Activated naive CD8-positive, alpha-beta T cell treated with anti-CD3 and anti-CD28 coated beads, Interleukin-2, amount 50 U/mL, for 16 hours (primary cell): ENCODE data around the gene SMIM22.

Experiments used
- DNase-seq: peaks from one replicate; pipeline ENCODE4 v3.0.0-alpha.2; 2020; ENCODE audit warnings: low read depth, low spot score

Gene SMIM22

DNA sequence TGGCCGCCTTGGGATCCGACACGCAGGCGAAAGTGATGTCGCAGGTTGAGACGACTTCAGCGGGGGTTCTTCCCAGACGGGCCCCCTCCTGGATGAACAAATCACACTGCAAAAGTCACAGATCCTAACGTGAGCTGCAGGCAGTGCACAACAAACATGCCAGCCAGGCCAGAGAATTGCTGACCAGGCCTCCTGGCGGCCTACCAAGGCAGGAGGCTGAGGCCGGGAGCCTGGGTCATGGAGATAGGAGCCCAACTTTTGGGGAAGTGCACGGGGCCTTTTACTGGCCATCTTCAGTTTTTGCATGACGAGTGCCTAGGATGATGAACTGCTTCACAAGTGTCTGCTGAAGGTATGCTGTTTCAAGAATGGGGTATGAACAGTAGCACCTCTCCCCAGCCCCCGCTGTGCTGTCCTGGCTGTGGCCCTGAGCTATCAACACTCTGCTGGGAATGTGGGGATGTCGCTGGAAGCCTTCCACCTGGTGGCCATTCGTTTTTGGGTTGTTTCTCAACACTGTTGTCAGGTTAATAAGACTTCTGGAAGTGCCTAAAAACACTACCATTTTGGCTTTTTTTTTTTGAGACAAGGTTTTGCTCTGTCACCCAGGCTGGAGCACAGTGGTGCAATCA lies 19.5 kb downstream of the SMIM22 start:
- no peak for DNase-seq

DNA sequence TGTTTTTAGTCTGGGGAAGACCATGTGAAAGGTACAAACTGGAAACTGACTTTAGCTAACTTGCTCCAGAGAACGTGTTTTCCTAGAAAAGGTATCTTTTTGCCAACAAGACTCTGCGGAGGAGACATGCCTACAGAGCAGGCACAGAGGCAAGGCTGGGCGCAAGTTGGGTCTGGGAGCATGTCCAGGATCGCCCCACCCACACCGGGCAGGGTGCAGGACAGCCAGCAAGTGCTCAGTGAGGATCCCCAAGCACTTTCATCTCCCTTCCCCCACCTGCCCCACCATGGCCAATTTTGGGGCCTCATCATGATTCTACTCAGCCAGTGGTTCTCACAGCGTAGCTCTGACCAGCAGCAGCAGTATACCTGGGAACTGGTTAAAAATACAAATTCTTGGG lies 25.5 kb downstream of the SMIM22 start:
- DNase-seq: no peak

DNA sequence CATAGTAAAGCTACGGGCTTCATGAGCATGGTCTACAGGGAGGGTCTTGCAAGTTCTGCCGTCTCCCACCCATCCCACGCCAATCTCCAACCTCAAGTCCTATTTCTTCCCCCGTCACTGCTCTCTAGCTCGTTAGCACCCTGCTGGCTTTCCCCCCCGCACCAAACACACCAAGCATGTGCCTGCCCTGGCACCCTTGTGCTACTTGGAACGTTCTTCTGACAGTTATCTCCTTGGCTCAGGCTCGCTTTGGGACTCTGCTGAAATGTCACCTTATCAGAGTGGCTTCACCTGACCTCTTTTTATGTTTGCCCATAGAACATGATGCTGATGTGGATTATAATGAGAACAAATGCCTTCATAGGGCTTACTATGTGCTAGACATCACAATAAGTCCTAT lies 30.0 kb downstream of the SMIM22 start:
- no peak for DNase-seq

DNA sequence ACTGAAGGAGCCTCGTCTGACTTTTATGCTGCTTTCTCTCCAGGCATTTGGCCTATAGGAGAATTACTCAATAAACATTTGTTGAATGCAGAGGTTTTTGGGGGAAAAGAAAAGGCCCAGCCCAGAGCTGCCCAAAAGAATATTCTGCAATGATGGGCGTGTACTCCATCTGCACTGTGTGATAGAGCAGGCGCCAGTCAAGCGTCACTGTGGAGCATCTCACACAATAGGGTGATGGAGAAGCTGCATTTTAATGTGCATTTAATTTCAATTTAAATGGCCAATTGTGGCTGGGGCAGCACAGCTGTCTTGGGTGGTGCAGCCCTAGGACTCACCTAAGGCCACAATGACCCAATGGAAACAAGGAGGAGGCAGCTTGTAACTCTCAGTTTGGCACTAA lies 31.4 kb downstream of the SMIM22 start:
- DNase-seq: no peak

DNA sequence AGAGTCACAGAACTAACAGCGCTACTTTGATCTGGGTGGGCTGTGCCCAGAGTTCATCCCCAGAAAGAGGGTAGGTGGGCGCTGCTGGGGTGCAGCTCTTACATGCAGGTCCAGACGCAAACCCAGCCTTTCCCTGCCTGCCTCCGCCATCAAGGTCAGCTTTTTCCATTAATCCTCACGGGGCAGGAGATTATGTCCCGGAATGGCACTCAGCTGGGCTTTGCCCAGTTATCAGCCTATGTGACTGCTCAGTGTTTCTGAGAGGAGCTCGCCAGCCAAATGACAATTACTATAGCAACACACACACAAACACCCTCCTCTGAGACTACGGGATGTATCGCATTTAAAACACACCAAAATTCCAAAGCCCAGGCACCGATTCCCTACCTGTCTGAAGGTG lies 31.8 kb downstream of the SMIM22 start:
- DNase-seq: no peak

DNA sequence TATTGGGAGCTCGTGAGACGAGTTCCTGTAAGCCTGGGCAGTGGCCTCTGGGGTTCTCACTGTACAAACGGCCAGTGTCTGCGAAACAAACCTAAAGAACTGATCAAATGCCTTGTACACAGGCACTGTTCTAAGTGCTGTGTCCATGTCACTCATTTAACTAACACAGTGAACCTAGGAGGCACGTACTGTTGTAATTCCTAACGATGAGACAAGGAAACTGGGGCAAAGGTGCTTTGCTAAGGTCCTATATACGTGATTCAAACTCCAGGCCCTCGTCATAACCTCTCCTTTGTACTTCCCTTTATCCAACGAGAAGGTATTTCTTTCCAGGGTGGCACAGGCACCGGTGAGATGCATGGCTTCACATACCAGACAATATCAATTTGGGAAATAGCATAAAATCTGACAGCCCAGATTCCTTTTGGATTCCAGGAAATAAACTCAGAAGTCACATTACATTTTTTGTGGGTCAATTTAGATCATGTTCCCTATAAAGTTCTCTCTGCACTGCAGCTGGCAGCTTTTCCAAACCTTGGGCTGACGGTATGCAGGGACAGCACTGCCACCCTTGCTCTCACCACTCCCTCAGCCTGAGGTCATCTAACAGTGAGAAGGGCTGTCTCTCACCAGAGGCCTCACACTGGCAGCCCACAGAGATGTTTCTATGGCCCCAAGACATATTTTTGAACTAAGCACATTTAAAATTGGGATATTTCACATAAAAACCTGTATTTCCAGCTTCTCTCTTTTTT lies 33.6 kb downstream of the SMIM22 start:
- no peak for DNase-seq

DNA sequence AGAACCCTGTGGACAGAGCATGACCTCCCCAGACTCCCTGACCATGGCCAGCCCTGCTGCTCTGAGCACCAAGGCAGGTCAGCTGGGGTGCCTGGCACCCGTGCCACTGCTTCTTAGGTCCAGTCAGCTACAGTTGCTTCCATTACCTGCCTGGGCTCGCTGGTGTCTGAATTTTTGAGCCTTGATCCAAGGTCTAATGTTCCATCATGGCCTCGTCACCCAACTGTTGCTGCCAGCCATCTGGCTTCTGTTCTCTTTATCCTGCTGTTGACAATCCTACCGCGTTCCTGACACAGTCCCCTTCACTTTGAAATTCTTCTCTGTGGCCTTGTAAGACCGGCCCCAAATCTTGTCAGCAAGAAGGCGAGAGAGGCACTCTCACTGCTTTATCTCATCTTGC lies 35.2 kb downstream of the SMIM22 start:
- DNase-seq: no peak

DNA sequence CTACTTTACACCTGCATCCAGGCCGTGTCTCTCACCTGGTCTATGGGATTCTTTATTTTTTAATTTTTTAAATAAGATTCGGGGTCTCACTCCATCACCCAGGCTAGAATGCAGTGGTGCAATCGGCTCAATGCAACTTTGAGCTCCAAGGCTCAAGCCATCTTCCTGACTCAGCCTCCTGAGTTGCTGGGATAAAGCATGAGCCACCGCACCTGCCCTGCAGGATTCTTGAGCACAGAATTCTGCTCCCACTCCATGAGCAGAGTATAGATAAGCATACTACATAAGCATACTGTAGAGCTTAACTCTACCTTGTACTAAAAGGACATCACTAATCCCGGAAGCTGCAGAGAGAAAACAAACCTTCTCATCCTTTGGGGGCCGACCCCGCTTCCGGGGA lies 36.4 kb downstream of the SMIM22 start:
- DNase-seq: no peak

DNA sequence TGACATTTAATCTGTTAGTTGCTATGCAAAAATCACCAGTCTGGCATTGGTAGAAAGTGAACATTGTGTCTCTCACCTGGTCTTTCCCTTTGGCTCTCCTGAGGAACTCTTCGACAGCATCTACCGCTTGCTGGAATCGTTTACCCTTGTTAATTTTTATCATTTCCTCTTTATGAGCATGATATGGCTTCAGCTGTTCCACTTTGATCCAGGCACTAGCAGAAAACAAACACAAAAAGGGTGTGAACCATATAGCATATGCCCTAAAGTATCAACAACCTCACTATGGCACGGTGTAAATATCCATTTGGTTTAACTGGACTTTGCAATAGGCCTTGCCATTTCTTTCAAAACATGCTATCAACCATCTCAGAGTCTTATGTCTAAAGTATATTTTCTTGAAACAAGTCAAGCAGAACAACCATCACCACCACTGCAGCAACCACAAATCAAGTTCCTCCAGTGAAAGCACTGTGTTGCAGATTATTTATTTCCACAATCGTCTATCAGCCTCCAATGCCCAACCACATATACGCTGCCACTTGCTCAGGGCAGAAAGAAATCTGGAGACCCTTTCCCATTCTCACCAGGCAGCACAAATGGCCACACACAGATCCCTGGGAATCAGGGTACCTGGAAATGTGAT lies 37.7 kb downstream of the SMIM22 start:
- DNase-seq: no peak

DNA sequence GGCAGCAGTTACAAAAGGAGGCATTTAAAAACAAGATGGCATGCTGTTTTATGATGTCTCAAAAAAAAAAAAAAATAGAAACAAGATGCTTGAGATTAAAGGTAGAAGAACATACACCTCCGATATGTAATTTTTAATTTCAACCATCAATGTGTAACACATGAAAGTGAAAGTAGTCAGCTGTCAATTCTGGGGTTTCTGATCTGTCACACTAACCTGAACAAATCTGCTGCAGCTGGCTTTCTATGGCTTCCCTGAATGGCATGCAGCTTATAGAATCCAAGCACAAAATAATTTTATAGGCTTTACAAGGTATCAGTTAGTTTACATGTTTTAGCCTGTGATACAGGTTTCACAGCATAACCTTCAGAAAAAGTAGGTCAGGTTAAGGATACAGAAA lies 38.4 kb downstream of the SMIM22 start:
- DNase-seq: no peak

DNA sequence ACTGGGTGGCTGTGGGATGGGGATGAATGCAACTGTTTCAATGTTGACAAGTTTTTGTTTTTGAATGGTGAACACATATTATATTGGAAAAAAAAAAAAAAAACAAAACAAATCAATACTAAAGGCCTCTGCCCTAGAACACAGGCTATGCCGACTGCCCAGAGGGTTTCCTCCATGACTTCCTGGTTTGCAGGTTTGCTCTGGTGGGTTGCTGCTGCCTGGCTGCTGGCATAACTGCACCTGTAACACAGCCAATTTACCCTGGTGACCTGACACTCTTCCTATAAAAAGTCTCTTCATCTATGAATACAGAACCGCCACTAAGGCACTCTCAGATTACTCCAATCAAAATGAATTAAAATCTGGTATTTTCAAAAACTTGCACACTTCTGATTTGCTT lies 41.6 kb downstream of the SMIM22 start:
- no peak for DNase-seq

DNA sequence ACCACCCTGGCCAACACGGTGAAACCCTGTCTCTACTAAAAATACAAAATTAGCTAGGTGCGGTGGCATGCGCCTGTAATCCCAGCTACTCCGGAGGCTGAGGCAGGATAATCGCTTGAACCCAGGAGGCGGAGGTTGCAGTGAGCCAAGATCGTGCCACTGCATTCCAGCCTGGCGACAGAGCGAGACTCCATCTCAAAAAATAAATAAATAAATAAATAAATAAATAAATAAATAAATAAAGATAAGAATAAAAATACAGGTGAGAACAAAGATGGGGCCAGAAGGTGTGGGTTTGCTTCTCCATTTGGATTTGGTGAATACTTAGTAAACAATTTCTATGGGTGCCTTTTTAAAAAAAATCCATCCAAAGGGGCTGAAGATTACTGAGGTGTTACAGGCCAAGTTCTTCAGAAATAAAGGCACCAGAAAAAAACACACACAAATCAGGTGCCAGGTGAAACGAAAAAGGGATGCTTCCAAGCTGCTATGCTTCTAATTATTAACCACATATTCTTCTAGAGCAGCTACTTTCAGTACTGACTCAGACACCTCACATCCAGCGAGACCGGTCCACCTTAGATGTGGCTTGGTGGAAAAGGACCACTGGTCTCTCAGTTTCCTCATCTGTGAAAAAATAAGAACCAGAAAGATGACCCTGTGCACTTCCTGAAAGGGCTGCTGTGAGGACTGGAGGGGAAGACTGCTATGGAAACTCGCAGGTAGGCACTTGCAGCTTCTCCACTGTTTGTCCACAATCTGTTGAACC lies 42.7 kb downstream of the SMIM22 start:
- DNase-seq: no peak

DNA sequence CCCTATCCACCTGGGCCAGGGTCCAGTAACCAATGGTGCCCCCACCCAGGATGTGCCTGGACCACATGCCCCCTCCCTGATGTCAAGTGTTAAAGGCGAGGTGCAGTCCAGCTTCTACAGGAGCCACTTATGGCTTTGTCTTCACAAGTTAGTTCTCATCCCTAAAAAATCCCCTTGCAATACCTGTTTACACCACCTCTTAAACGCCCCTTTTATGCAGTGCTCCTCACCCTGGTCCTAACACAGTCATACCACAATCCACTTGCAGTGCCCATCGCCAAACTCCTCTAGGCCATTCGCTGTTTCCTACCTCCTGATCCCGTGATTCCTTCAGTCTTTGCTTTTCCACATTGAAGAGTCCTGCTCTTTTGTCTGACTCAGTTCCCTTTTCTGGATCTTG lies 44.8 kb downstream of the SMIM22 start:
- DNase-seq: no peak

DNA sequence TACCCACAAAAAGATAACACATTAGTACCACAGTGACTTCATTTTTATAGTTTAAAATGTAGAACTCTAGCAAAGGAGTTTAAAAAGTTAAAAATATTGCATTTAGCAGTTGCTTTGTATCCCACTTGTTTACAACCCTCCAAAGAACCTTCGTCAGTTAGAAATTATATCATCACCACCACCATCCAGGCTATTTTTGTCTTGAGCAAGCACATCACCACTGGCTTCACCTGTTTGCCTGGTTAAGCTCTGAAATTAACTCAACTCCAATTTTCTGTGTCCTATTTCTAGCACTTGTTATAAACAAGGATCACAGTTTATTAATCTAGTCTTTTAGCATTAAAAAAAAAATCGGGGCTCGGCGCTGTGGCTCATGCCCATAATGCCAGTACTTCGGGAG lies 45.8 kb downstream of the SMIM22 start:
- no peak for DNase-seq
